ENCODE results near the gene POPDC3. TPM values are rescaled to one million over a fixed set of nuclear protein-coding genes. Genes with fewer than 3 reads are reported as not detected.

POPDC3 gene
- total and polyA plus RNA-seq, 2 donors (not counting 1 experiment from before 2014, with no cell fraction given) = not detected

- H3K4me1 Mint-ChIP-seq = peaks cover 9% of the 10 kb centered on the region
- no peak overlapping the region for H3K27ac Mint-ChIP-seq
- H4K20me1 ChIP-seq (ENCODE audit: control insufficient read depth, insufficient read depth, low read length, poor library complexity, severe bottlenecking) = no peaks in the 10 kb centered on the region
- H3K4me3 ChIP-seq (ENCODE audit: control extremely low read depth in 1 of 5, extremely low read depth in 1 of 5, insufficient read depth in 1 of 5, low read depth in 2 of 5, low read length in 4 of 5) = no peak overlapping the region
- no peak overlapping the region for H2AFZ ChIP-seq (ENCODE audit: insufficient read depth, low read depth, low read length, poor library complexity, severe bottlenecking)
- H3K79me2 ChIP-seq (ENCODE audit: control insufficient read depth, insufficient read depth, low read length) = no peaks in the 10 kb centered on the region
- H3K4me1 ChIP-seq (ENCODE audit: control insufficient read depth in 2 of 2, insufficient read depth in 2 of 2, low read length in 2 of 2) = no peaks in the 10 kb centered on the region
- H3K36me3 ChIP-seq (replicated peaks in 1 of 2; ENCODE audit: control extremely low read depth in 1 of 2, control insufficient read depth in 1 of 2, extremely low read depth in 1 of 2, insufficient read depth in 2 of 2, low read length in 1 of 2) = no peaks in the 10 kb centered on the region
- H3K4me3 Mint-ChIP-seq = no peak overlapping the region
- H3K9ac ChIP-seq (ENCODE audit: low read length) = no peak overlapping the region
- H3K27me3 Mint-ChIP-seq = peaks cover 11% of the 10 kb centered on the region
- DNase-seq = no peak
- H3K4me2 ChIP-seq (replicated peaks; ENCODE audit: low read depth, low read length, poor library complexity, severe bottlenecking) = no peak overlapping the region
- intact Hi-C loops (cut with micrococcal nuclease) = no loop called here
- H3K9me3 Mint-ChIP-seq (ENCODE audit: insufficient read depth) = no peaks in the 10 kb centered on the region
- TF ChIP-seq EZH2 (IDR thresholded peaks at IDR 0.05; ENCODE audit: borderline replicate concordance, insufficient read depth, low read depth, low read length, poor library complexity, severe bottlenecking) (no peak), CTCF (IDR thresholded peaks at IDR 0.05) (no peak)
- H3K27me3 ChIP-seq (replicated peaks in 1 of 4; ENCODE audit: control extremely low read depth in 1 of 4, control insufficient read depth in 3 of 4, insufficient read depth in 4 of 4, low read length in 3 of 4) = no peaks in the 10 kb centered on the region
- CTCF ChIA-PET = no interaction called here
- POLR2A ChIA-PET = no interaction called here
- ATAC-seq (ENCODE audit: low read depth) = no peak
- no peak overlapping the region for H3K27ac ChIP-seq (ENCODE audit: low read length in 2 of 2)
- no peaks in the 10 kb centered on the region for H3K9me3 ChIP-seq (ENCODE audit: control extremely low read depth in 1 of 3, control insufficient read depth in 2 of 3, insufficient read depth in 1 of 3, low read length in 2 of 3)
Measured at GRCh38 chr6:105213272-105213671, 33.5 kb upstream of the POPDC3 start.

DNA sequence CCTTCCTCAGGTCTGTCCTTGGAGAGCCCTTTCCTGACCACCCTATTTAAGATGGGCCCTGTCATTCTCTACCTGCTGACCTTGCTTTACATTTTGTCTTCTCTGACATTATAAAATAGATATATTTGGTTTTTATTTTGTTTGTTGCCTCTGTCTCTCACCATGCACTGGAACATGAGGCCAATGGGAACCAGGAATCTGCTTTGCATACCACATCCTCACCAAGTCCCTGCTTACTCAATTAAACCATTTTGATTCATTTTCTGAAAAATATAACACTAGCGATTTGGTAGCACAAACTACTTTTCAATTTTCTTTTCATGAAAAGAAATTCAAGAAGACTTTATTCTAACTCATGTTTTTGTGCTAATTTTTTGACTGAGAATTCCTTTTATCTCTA is 32.8 kb upstream of the POPDC3 start:
- ATAC-seq (ENCODE audit: low read depth) = no peak
- no peaks in the 10 kb centered on the region for H4K20me1 ChIP-seq (ENCODE audit: control insufficient read depth, insufficient read depth, low read length, poor library complexity, severe bottlenecking)

More for the DNA sequence above, 32.8 kb upstream of the POPDC3 start:
- ChIA-PET CTCF (no interaction called here), POLR2A (no interaction called here)
- no peak overlapping the region for H3K4me2 ChIP-seq (replicated peaks; ENCODE audit: low read depth, low read length, poor library complexity, severe bottlenecking)
- H3K79me2 ChIP-seq (ENCODE audit: control insufficient read depth, insufficient read depth, low read length) = no peaks in the 10 kb centered on the region
- H3K4me3 Mint-ChIP-seq = no peak overlapping the region
- no peak overlapping the region for H3K4me3 ChIP-seq (ENCODE audit: control extremely low read depth in 1 of 5, extremely low read depth in 1 of 5, insufficient read depth in 1 of 5, low read depth in 2 of 5, low read length in 4 of 5)
- H3K36me3 ChIP-seq (replicated peaks in 1 of 2; ENCODE audit: control extremely low read depth in 1 of 2, control insufficient read depth in 1 of 2, extremely low read depth in 1 of 2, insufficient read depth in 2 of 2, low read length in 1 of 2) = no peaks in the 10 kb centered on the region
- no CpG with 5 or more reads among the region's 1 CpG for WGBS (ENCODE audit: insufficient coverage)
- intact Hi-C loops (cut with micrococcal nuclease) = no loop called here
- H2AFZ ChIP-seq (ENCODE audit: insufficient read depth, low read depth, low read length, poor library complexity, severe bottlenecking) = no peak overlapping the region
- TF ChIP-seq CTCF (IDR thresholded peaks at IDR 0.05) = no peak
- no peak for TF ChIP-seq EZH2 (IDR thresholded peaks at IDR 0.05; ENCODE audit: borderline replicate concordance, insufficient read depth, low read depth, low read length, poor library complexity, severe bottlenecking)
- H3K27ac Mint-ChIP-seq = no peak overlapping the region
- no peaks in the 10 kb centered on the region for H3K9me3 Mint-ChIP-seq (ENCODE audit: insufficient read depth)
- H3K9me3 ChIP-seq (ENCODE audit: control extremely low read depth in 1 of 3, control insufficient read depth in 2 of 3, insufficient read depth in 1 of 3, low read length in 2 of 3) = no peaks in the 10 kb centered on the region
- H3K9ac ChIP-seq (ENCODE audit: low read length) = no peak overlapping the region
- DNase-seq = no peak
- peaks cover 9% of the 10 kb centered on the region for H3K4me1 Mint-ChIP-seq
- H3K27me3 Mint-ChIP-seq = peaks cover 11% of the 10 kb centered on the region
- H3K27me3 ChIP-seq (replicated peaks in 1 of 4; ENCODE audit: control extremely low read depth in 1 of 4, control insufficient read depth in 3 of 4, insufficient read depth in 4 of 4, low read length in 3 of 4) = no peaks in the 10 kb centered on the region
- no peak overlapping the region for H3K27ac ChIP-seq (ENCODE audit: low read length in 2 of 2)
- H3K4me1 ChIP-seq (ENCODE audit: control insufficient read depth in 2 of 2, insufficient read depth in 2 of 2, low read length in 2 of 2) = no peaks in the 10 kb centered on the region
